Renal cortical epithelial cell (primary cell): Measurements from ENCODE around the gene SLC7A10. TPM values are rescaled to one million over a fixed set of nuclear protein-coding genes. Genes with fewer than 3 reads are reported as not detected.
"Not testable (repeated sequence)": the region's sequence is repeated elsewhere in the genome, so short reads cannot be mapped to it uniquely, and the experiment has no call there.

ENCODE experiments used
- DNase-seq: peaks from one replicate; pipeline ENCODE4 v3.0.0-alpha.2; 2011; ENCODE audit warnings: low read depth
- total RNA-seq: library from RNA; depleted of rRNA; stranded (reverse); fragments of >200 nt; gene quantifications from 2 replicates; pipeline ENCODE4 v1.2.3, GENCODE V29; 2014

The SLC7A10 gene
- total RNA-seq, 1 donor from 2014 or later = not detected

DNA sequence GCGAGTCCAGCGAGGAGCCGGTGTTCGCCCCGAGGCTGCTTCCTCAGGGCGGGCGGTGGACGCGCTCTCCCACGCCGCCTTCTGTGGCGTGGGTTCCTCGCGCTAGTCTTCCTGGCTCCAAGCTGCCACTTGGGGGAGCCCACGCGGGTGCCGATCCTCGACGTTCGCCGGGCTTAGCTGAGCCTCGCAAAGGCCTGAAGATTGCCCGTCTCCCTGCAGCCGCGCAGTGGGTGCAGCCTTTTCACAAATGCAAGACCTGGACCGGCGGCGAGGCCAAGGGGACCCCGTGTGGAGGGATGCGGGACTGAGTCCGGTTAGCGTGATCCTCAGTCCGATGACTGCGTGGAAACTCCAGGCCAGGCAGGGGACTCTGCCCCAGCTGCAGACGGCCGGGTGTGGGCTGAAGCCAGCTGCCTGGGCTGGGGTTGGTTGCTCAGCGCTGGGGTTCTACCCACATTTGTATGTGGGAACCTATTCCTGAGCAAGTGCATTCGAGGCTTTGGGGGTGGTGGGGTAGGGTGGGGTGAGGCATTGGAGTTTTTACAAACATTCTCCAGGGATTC lies 48.2 kb downstream of the SLC7A10 start:
- no peak for DNase-seq

DNA sequence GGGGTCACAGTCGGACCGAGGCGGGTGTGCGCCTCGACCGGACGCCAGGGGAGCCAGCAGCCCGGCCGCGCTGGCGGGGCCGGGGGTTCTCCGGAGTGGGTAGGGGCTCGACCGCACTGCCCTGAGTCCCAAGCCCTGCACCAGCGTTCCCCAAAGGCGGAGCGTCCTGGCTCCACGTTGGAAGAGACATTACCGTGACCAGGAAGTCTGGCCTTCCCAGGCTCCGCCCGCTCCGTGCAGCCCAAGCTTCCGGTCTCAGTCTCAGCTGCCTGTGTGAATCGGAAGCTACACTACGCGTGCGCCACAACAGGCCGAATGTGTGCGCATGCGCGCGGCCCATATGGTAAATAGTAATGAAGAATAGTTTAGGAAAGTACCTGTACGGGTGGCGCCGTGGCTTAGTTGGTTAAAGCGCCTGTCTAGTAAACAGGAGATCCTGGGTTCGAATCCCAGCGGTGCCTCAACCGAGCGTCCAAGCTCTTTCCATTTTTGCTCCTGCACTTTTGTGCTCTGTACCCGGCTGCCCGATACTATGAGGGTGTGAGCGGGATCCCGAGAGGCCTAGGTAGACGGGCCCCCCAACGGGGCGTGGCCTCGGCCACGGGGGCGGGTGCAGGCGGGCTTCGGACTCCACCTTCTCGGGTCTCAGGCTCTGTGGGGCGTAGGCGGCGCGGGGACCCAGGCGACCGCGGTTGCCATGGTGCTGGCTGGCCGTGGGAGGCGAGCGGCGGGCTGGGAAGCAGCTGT lies 48.8 kb downstream of the SLC7A10 start:
- peak; percentile 93 for DNase-seq

- DNase-seq = peak; percentile 22
Observed at GRCh38 chr19:33175886-33176669, 49.6 kb downstream of the SLC7A10 start.

GRCh38 chr19:33175156-33175782 lies 50.4 kb downstream of the SLC7A10 start:
- DNase-seq = no peak

- no peak for DNase-seq
Observed at GRCh38 chr19:33174186-33174585, 51.5 kb downstream of the SLC7A10 start.

- DNase-seq = no peak
Observed at GRCh38 chr19:33171916-33172359, 53.7 kb downstream of the SLC7A10 start.

DNA sequence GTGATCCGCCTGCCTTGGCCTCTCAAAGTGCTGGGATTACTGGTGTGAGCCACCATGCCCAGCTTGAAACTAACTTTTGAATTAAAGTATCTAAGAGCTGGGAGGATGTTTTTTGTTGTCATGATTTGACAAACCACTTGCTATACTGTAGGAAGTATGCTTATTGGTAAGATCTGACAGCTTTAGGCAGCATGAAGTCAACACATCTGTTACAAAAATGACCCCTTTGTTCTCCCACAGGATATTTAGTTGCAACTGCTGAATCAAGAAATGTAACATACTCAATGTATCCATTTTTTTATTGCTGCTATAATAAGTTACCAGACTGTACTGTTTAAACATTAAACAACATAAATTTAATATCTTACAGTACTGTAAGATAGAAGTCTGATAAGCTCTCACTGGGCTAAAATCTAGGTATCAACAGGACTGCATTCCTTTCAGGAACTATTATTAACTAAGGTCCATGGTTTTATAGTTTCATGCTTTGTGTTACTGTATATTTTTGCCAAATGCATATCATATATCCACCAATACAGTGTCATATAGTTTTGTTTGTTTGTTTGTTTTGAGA lies 54.3 kb downstream of the SLC7A10 start:
- DNase-seq = no peak

GRCh38 chr19:33168528-33168927 lies 57.1 kb downstream of the SLC7A10 start:
- no peak for DNase-seq

DNA sequence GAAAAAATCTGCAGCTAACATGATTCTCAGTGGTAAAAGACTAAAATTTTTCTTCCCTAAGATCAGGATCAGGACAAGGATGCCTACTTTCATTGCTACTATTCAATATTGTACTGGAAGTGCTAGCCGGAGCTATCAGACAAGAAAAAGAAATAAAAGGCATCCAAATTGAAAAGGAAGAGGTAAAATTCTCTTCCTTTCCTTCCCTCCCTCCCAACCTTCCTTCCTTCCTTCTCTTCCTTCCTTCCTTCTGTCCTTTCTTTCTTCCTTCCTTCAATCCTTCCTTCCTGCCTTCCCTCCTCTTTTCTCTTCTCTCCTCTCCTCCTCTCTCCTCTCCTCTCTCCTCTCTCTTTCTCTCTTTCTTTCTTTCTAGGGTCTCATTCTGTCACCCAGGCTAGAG lies 58.2 kb downstream of the SLC7A10 start:
- DNase-seq = no peak

GRCh38 chr19:33166037-33166436 lies 59.6 kb downstream of the SLC7A10 start:
- DNase-seq = not testable (repeated sequence)

DNA sequence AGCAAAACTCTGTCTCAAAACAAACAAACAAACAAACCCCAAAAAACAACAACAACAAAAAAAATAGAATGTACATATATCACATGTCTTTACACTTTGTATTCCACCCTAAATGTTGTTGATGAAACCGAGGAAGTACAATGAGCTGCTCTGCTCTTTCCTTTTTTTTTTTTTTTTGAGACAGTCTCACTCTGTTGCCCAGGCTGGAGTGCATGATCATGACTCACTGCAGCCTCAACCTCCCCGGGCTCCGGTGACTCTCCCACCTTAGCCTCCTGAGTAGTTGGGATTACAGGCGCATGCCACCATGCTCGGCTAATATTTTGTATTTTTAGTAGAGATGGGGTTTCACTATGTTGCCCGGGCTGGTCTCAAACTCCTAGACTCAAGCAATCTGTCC lies 62.2 kb downstream of the SLC7A10 start:
- DNase-seq = peak; percentile 11

DNA sequence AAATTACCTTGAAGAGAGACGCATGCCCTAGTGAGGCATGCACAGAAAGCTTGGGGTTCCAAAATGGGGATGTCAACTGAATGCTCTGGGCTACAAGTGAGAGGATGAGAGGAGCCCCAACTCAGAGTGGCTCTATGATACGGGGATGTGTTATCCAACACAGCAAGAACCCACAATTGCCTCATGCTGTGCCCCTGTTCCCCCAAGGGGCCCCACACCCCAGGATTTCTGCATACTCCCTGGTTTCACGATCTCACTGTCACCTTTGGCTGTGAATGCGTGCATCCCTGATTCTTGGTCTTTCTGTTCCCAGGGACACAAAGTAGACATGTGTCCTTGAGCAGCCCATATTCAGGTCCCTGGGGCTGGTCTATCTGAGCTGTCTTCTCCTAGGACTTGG lies 64.4 kb downstream of the SLC7A10 start:
- DNase-seq = no peak

- no peak for DNase-seq
Observed at GRCh38 chr19:33159893-33160292, 65.8 kb downstream of the SLC7A10 start.

DNA sequence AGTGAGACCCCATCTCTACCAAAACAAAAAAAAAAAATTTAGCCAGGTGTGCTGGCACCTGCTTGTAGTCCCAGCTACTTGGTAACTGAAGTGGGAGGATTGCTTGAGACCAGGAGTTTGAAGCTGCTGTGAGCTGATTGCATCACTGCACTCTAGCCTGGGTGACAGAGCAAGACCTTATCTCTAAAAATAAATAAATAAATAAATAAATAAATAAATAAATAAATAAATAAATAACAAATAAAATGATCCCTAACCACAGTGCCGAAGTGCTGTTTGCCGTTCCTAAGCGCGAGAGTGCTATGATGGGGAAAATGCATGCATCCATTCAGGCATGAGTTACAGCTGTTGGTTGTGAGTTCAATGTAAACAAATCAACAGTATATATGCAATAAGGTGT lies 66.5 kb downstream of the SLC7A10 start:
- DNase-seq = no peak

Other genes with a start within 250 kb of the SLC7A10 start
- 46.5 and 92.1 TPM in 2 replicates for gene RHPN2, start 161.0 kb downstream of the SLC7A10 start, total RNA-seq
- 4.2 and 8.3 TPM in 2 replicates for gene GPATCH1, start 144.7 kb downstream of the SLC7A10 start, total RNA-seq
- not detected in 2 replicates for gene WDR88, start 93.7 kb downstream of the SLC7A10 start, total RNA-seq
- gene LRP3, start 31.5 kb downstream of the SLC7A10 start, total RNA-seq = 6.3 and 11.4 TPM in 2 replicates
- gene CEBPA, start 76.7 kb upstream of the SLC7A10 start, total RNA-seq = 0.35 and 0.99 TPM in 2 replicates
- gene CEBPG, start 147.9 kb upstream of the SLC7A10 start, total RNA-seq = 28.0 and 28.4 TPM in 2 replicates